Activated gamma-delta T cell treated with anti-CD3 and anti-CD28 coated beads, Interleukin-2, amount 50 U/mL, for 16 hours (primary cell): ENCODE data around the gene ELANE.
"Not testable (repeated sequence)": the region's sequence is repeated elsewhere in the genome, so short reads cannot be mapped to it uniquely, and the experiment has no call there.

ENCODE experiments used
- DNase-seq: peaks from one replicate; pipeline ENCODE4 v3.0.0-alpha.2; 2020; ENCODE audit warnings: low read depth

Gene ELANE

GRCh38 chr19:814152-815078, 37.7 kb upstream of the ELANE start:
- no peak for DNase-seq

DNA sequence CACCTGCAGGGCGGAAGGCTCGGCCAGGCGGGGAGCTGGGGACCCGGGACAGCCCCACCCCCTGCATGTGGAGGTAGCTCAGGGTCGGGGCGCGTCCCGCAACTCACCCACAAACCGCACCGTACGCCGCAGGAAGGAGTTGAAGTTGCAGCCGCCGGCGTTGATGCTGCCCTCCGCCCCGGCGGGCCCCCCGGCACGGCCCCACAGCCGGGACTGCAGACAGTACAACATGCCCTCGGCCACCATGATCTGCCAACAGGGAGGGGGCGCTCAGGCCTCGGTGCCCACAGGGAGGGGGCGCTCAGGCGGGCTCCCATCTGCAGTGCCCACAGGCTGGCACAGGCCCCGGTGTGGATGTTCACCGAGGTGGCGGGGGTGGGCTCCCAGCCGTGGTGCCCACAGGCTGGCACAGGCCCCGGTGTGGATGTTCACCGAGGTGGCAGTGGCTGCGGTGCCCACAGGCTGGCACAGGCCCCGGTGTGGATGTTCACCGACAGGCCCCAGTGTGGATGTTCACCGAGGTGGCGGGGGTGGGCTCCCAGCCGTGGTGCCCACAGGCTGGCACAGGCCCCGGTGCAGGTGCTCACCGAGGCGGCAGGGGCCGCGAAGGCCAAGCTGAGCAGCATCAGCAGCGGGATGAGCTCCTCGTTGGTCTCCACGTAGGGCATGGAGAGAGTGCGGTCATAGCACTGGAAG, 36.9 kb upstream of the ELANE start:
- no peak for DNase-seq

GRCh38 chr19:815775-816499, 36.2 kb upstream of the ELANE start:
- no peak for DNase-seq

- DNase-seq, result no peak
These were observed 35.6 kb upstream of the ELANE start for GRCh38 chr19:816500-816857.

DNA sequence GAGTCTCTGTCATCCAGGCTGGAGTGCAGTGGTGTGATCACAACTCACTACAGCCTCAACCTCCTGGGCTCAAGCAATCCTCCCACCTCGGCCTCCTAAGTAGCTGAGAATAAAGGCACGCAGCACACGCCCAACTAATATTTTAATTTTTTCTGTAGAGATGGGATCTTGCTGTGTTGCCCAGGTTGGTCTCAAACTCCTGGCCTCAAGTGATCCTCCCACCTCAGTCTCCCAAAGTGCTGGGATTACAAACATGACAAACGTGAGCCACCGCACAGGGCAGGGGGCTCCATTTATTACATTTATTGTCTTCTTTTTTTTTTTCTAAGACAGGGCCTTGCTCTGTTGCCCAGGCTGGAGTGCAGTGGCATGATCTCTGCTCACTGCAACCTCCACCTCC, 31.9 kb upstream of the ELANE start:
- not testable (repeated sequence) for DNase-seq

GRCh38 chr19:821231-821824, 30.8 kb upstream of the ELANE start:
- no peak for DNase-seq

- DNase-seq, result no peak
These were observed 30.1 kb upstream of the ELANE start, which contains the start of gene PLPPR3 for GRCh38 chr19:821825-822503. PLPPR3 (minus strand) TSS chr19:821955; CDS start chr19:821559, 396 bp downstream.

DNA sequence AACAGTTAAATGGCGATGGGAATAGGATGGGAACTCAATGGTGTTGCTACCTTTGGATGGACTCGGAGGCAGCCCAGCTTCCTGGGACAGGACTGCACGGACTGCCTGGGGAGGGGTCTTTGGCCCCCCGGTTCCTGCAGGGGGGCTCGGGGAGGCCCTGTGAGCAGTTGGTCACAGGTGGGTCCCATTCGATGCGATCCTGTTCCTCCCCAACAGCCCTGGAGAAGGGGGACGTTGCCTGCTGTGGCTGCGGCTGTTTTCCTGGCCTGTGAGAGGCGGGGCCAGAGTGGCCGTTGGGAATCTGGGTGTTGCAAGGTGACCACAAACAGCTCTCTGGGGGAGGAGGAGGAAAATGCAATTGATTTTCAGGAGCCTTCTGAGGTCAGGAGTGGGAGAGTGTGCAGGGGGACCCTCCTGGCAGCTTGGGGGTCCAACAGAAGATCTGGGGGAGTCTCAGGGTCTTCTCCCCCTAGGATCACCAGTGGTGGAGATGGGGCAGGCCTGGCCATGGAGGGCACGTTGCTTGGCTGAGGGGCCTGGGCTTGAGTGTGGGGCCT, 28.5 kb upstream of the ELANE start:
- no peak for DNase-seq

- no peak for DNase-seq
These were observed 27.2 kb upstream of the ELANE start for GRCh38 chr19:824885-825284.

- no peak for DNase-seq
These were observed 26.0 kb upstream of the ELANE start for GRCh38 chr19:825897-826644.

DNA sequence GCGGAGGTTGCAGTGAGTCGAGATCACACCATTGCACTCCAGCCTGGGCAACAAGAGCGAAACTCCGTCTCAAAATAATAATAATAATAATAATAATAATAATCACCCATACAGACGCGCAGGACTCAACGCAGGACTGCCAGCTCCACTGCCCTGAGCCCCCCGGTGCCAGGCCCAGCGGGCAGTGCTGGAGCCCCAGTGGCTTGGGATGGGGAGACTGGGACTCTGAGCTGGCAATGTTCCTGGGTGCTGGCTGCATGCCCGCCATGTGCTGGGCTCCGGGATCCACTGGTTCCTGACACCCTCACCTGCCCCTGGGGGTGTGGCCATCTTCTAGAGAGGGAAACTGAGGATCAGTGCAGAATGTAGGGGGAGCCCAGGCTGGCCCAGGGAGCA, 24.8 kb upstream of the ELANE start:
- DNase-seq, result no peak

DNA sequence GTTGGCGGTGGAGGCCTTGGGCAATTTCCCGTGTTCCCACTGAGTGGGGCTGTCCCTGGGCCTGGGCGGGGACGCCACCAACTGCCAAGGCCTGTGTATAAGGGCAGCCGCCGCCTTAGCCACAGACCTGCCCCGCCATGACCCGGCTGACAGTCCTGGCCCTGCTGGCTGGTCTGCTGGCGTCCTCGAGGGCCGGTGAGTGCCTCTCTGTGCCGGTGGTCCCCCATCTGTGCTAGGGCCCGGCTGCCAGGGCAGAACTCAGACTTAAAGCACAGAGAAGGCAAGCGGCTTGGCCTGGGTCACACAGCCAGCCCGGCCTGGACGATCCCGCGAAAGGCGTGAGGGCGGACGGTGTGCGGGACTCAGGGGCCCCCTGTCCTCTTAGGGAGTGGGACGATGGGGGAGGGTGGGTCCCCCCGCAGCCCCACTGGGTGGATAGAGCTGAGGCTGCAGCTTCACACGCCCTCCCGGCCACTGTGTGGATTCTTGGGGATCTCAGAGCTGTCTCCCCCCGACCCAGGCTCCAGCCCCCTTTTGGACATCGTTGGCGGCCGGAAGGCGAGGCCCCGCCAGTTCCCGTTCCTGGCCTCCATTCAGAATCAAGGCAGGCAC, 24.3 kb upstream of the ELANE start, which contains the start of gene AZU1:
TSS of gene AZU1 (plus strand) at position 128 of the 612 bp plus-strand sequence. CDS start at position 138, 10 bp downstream.
- no peak for DNase-seq

- DNase-seq, result no peak
These were observed 22.9 kb upstream of the ELANE start for GRCh38 chr19:829129-829758.

DNA sequence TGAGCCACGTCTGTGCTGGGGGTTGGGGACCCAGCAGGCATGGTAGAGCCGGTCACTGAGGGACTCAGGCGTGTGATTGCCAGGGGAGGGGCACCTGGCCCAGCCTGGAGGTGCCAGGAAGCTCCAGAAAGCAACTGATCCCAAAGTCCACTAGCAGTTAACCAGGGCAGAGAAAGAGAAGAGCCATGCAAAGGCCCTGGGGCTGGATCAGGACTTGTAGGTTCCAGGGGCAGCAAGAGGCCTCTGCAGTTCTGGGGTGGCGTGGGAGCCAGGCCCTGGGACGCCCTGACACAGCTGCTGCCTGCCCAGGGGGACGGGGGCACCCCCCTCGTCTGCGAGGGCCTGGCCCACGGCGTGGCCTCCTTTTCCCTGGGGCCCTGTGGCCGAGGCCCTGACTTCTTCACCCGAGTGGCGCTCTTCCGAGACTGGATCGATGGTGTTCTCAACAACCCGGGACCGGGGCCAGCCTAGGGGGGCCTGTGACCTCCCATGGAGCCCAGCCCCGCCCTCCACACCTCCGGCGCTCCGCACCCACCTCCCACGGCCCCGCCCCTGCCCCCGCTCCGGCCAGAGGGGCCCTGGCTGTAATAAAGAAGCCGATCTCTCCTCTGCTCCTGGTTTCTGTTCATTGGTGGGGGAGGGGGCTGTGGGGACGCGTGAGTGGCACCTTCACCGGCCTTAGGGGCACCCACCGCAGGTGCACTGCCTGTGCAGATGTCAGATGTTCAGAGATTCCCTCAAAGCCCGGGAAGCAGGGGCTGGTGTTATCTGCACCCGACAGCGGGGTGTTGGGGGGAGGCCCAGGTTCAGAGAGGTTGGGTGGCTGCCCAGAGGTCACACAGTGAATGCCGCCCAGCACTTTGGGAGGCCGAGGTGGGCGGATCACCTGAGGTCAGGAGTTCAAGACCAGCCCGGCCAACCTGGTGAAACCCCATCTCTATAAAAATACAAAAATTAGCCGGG, 20.4 kb upstream of the ELANE start:
- no peak for DNase-seq

GRCh38 chr19:834216-834615, 17.9 kb upstream of the ELANE start:
- no peak for DNase-seq

DNA sequence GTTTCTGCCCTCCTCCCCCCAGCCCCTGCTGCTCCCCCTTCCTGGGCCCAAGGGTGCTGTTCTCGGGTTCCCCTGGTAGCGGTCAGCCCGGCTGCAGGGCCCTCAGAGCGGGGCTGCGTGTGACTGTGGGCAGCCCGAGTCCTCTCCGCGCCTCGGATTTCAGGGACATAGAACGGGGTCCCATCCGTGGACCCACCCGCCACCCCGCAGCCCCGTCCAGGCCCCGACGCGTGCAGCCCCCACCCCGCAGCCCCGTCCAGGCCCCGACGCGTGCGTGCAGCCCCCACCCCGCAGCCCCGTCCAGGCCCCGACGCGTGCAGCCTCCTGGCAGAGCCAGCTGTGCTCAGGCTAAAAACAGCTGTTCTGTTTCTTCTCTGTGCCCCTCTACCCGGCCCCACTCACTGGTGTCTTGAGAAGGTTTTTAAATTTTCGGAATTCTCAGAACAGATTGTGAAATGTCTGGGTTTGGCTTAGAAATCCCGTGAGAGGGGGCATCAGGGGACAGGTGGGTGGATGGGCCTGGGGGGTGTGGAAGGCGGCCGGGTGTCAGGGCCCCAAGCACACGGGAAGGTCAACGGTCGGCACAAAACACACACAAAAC, 16.8 kb upstream of the ELANE start:
- no peak for DNase-seq

DNA sequence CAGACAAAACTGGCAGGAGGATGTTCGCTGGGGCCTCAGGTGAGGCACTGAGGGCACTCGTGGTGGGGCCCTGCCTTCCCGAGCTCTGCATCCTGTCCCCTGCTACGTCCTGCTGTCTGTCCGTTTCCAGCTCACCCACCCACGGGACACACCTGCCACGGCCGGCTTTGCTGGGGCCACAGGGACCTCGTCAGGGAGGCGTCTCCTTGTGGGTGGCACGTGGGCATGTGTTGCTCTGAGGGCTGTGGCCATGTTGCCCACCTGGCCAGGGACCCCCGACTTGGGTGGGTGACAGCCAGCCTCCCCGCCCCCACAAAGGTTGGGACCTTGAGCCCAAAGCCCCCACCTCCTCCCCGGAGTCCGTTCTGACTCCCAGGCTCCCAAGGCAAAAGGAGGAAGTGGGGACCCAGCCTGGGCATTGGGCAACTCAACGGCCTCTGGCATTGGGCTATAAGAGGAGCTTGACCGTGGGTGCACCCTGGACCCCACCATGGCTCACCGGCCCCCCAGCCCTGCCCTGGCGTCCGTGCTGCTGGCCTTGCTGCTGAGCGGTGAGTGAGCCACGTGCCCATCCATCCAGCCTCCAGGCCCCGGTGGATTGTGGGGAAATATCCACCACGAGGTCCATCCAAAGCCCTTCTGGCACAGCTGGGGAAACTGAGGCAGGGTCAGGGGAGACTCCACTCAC, 11.4 kb upstream of the ELANE start, which contains the start of gene PRTN3:
TSS of gene PRTN3 (plus strand) at position 481 of the 688 bp plus-strand sequence. CDS start at position 491, 10 bp downstream.
- no peak for DNase-seq
